ENCODE results near the gene RCSD1.

DNA sequence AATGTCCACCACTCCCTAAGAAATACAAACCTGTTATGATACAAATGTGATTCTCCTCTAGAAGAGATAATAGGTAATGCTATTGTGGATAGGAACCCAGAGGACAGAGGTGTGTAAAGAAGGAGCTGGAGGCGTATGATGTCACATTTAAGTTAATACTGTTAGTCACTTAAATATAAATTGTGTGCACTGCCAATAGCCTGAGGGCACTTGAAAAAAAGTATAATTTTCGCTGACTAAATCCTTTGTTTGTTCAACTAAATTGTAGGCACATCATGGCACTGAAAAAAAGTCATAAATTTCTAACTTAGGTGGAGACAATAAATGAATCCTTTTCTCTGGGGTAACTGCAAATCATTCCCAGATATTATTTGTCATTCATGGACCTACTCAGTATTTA, 4.4 kb downstream of the RCSD1 start:
- TF ChIP-seq, protein P1, sequence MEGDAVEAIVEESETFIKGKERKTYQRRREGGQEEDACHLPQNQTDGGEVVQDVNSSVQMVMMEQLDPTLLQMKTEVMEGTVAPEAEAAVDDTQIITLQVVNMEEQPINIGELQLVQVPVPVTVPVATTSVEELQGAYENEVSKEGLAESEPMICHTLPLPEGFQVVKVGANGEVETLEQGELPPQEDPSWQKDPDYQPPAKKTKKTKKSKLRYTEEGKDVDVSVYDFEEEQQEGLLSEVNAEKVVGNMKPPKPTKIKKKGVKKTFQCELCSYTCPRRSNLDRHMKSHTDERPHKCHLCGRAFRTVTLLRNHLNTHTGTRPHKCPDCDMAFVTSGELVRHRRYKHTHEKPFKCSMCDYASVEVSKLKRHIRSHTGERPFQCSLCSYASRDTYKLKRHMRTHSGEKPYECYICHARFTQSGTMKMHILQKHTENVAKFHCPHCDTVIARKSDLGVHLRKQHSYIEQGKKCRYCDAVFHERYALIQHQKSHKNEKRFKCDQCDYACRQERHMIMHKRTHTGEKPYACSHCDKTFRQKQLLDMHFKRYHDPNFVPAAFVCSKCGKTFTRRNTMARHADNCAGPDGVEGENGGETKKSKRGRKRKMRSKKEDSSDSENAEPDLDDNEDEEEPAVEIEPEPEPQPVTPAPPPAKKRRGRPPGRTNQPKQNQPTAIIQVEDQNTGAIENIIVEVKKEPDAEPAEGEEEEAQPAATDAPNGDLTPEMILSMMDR (conservative IDR thresholded peaks at IDR 0.05; ENCODE audit: low read length), result no peak
- TF ChIP-seq EZH2phosphoT487 (IDR thresholded peaks at IDR 0.05; ENCODE audit: borderline replicate concordance), result no peak
